ENCODE data around the gene IL1RAPL1.

DNA sequence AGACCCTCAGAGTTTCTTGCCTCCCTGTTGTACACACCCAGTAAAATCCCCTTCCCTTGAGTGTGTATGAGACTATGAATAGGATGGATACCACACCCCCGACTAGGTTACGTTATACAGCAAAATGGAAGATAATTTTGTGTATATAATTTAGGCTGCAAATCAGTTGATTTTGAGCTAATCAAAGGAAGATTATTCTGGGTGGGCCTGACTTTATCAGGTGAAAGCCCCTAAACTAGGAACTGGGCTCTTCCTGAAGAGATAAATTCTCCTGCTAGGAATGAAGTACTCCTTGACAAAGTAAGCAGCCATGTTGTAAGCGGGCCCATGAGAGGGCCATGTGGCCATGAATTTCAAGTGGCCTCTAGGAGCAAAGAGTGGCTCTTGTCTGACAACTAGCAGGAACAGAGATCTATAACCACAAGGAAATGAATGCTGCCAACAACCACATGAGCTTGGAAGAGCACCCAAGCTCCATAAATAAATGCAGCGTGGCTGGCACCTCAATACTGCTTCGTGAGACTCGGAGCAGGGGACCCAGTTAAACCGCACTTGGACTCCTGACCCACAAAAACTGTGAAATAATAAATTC, 646.4 kb downstream of the IL1RAPL1 start:
- TF ChIP-seq POLR2A (IDR thresholded peaks at IDR 0.05; ENCODE audit: extremely low read depth, insufficient read length): no peak
- TF ChIP-seq, protein P1, sequence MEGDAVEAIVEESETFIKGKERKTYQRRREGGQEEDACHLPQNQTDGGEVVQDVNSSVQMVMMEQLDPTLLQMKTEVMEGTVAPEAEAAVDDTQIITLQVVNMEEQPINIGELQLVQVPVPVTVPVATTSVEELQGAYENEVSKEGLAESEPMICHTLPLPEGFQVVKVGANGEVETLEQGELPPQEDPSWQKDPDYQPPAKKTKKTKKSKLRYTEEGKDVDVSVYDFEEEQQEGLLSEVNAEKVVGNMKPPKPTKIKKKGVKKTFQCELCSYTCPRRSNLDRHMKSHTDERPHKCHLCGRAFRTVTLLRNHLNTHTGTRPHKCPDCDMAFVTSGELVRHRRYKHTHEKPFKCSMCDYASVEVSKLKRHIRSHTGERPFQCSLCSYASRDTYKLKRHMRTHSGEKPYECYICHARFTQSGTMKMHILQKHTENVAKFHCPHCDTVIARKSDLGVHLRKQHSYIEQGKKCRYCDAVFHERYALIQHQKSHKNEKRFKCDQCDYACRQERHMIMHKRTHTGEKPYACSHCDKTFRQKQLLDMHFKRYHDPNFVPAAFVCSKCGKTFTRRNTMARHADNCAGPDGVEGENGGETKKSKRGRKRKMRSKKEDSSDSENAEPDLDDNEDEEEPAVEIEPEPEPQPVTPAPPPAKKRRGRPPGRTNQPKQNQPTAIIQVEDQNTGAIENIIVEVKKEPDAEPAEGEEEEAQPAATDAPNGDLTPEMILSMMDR (IDR thresholded peaks at IDR 0.05; ENCODE audit: low read depth, low read length): no peak

Data from NB4 (cell line).